ENCODE results near the gene SIDT2.

DNA sequence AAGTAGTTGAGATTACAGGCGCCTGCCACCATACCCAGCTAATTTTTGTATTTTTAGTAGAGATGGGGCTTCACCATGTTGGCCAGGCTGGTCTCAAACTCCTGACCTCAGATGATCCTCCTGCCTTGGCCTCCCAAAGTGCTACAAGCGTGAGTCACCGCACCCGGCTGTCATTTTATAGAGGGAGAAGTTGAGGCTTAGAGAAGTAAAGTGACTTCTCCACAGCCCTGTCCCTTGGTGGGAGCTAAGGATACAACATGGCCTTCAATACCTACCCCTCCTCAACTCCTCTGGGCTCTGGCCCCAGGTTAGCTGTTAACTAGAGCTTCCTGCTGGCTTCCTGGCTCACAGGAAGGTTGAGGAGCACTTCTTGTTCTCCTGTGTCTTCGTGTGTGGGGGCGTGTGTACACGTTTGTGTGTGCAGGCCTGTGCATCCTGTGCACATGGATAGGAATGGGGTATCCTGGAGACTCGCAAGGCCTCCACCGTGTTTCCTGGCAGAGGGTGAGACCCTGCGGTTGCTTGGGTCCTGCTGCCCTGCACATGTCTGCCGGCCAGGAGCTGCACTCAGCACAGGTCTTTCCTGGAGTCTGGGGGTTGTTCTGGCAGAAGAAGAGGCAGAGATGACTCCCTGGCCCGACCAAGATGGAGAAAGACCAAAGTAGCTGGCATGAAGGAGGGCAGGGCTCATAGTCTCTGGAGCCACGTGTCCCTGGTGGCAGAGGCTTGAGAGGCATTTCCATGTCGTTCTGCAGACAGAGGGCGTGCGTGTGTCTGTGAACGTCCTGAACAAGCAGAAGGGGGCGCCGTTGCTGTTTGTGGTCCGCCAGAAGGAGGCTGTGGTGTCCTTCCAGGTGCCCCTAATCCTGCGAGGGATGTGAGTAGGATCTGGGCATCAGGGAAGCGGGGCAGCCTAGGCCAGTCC lies 2.4 kb downstream of the SIDT2 start:
- TF ChIP-seq, protein P1, sequence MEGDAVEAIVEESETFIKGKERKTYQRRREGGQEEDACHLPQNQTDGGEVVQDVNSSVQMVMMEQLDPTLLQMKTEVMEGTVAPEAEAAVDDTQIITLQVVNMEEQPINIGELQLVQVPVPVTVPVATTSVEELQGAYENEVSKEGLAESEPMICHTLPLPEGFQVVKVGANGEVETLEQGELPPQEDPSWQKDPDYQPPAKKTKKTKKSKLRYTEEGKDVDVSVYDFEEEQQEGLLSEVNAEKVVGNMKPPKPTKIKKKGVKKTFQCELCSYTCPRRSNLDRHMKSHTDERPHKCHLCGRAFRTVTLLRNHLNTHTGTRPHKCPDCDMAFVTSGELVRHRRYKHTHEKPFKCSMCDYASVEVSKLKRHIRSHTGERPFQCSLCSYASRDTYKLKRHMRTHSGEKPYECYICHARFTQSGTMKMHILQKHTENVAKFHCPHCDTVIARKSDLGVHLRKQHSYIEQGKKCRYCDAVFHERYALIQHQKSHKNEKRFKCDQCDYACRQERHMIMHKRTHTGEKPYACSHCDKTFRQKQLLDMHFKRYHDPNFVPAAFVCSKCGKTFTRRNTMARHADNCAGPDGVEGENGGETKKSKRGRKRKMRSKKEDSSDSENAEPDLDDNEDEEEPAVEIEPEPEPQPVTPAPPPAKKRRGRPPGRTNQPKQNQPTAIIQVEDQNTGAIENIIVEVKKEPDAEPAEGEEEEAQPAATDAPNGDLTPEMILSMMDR (IDR thresholded peaks at IDR 0.05), result peak; percentile 58 to 81 (median 72)
- no peak for TF ChIP-seq POLR2A (IDR thresholded peaks at IDR 0.05)

Measured in uterus (tissue), 2 donors.